EH (cell line): Measurements from ENCODE around the gene ARHGAP15.
A peak's percentile ranks its signal among the peaks of the same experiment; 100 is the strongest.

Experiments used
- DNase-seq: peaks from one replicate; pipeline ENCODE4 v3.0.0-alpha.2; 2015; ENCODE audit warnings: low read depth

ARHGAP15 gene

GRCh38 chr2:143399631-143400069 is 270.4 kb downstream of the ARHGAP15 start:
- peak; percentile 71 for DNase-seq

- DNase-seq: no peak
Measured at GRCh38 chr2:143401861-143402260, 272.6 kb downstream of the ARHGAP15 start.

GRCh38 chr2:143402451-143402850 is 273.2 kb downstream of the ARHGAP15 start:
- no peak for DNase-seq

- no peak for DNase-seq
Measured at GRCh38 chr2:143410082-143410897, 281.1 kb downstream of the ARHGAP15 start.

- DNase-seq: no peak
Measured at GRCh38 chr2:143415571-143415970, 286.4 kb downstream of the ARHGAP15 start.

- DNase-seq: no peak
Measured at GRCh38 chr2:143417428-143417827, 288.2 kb downstream of the ARHGAP15 start.

GRCh38 chr2:143420313-143420712 is 291.1 kb downstream of the ARHGAP15 start:
- peak; percentile 64 for DNase-seq

GRCh38 chr2:143422681-143423080 is 293.5 kb downstream of the ARHGAP15 start:
- no peak for DNase-seq

- no peak for DNase-seq
Measured at GRCh38 chr2:143425896-143426295, 296.7 kb downstream of the ARHGAP15 start.

GRCh38 chr2:143426296-143426695 is 297.1 kb downstream of the ARHGAP15 start:
- DNase-seq: peak; percentile 92

GRCh38 chr2:143428700-143429099 is 299.5 kb downstream of the ARHGAP15 start:
- DNase-seq: peak; percentile 41

- DNase-seq: peak; percentile 59
Measured at GRCh38 chr2:143429932-143430679, 300.9 kb downstream of the ARHGAP15 start.

GRCh38 chr2:143431316-143431715 is 302.1 kb downstream of the ARHGAP15 start:
- DNase-seq: peak; percentile 79

GRCh38 chr2:143433251-143433650 is 304.0 kb downstream of the ARHGAP15 start:
- DNase-seq: peak; percentile 44

GRCh38 chr2:143433840-143434239 is 304.6 kb downstream of the ARHGAP15 start:
- DNase-seq: no peak

- DNase-seq: no peak
Measured at GRCh38 chr2:143434445-143434844, 305.2 kb downstream of the ARHGAP15 start.

- no peak for DNase-seq
Measured at GRCh38 chr2:143435131-143435530, 305.9 kb downstream of the ARHGAP15 start.

- no peak for DNase-seq
Measured at GRCh38 chr2:143436951-143437350, 307.7 kb downstream of the ARHGAP15 start.

GRCh38 chr2:143440411-143441012 is 311.3 kb downstream of the ARHGAP15 start:
- DNase-seq: no peak

GRCh38 chr2:143442193-143442592 is 313.0 kb downstream of the ARHGAP15 start:
- DNase-seq: no peak

- peak; percentile 65 for DNase-seq
Measured at GRCh38 chr2:143451642-143452281, 322.5 kb downstream of the ARHGAP15 start.

- DNase-seq: no peak
Measured at GRCh38 chr2:143452817-143453451, 323.7 kb downstream of the ARHGAP15 start.
